Spleen (tissue), 13 donors: ENCODE measurements around the gene JOSD2. TPM values are rescaled to one million over a fixed set of nuclear protein-coding genes. Genes with fewer than 3 reads are reported as not detected.

Experiments used
- DNase-seq: peaks from one replicate; pipeline ENCODE4 v3.0.0-alpha.2; 2020
- H3K27ac ChIP-seq, 8 donors: fragments of 200-600 bp; sonication (generic) in 7 of 8; 1 replicate in 4 of 8; 2 replicates in 4 of 8; pipeline versions ENCODE4 v1.5.0 to v1.8.0; 2016 to 2021; ENCODE audit warnings: inconsistent platforms in 4 of 8, mild to moderate bottlenecking in 4 of 8, moderate library complexity in 1 of 8
- H3K27me3 ChIP-seq, 7 donors: fragments of 200-600 bp; sonication (generic) in 6 of 7; replicated peaks in 1 of 7; 1 replicate in 4 of 7; 2 replicates in 3 of 7; pipeline versions ENCODE4 v1.5.0 to v1.8.0; 2016 to 2021; ENCODE audit warnings: inconsistent platforms in 3 of 7, mild to moderate bottlenecking in 1 of 7
- H3K36me3 ChIP-seq, 6 donors: fragments of 200-600 bp; sonication (generic) in 5 of 6; 1 replicate in 4 of 6; 2 replicates in 2 of 6; pipeline versions ENCODE4 v1.5.0 to v1.8.0; 2016 to 2021; ENCODE audit warnings: inconsistent platforms in 2 of 6
- H3K4me1 ChIP-seq, 6 donors: fragments of 200-600 bp; sonication (generic) in 5 of 6; 1 replicate in 3 of 6; 2 replicates in 3 of 6; pipeline versions ENCODE4 v1.5.0 to v1.8.0; 2016 to 2021; ENCODE audit warnings: inconsistent platforms in 3 of 6
- H3K4me3 ChIP-seq, 8 donors: fragments of 200-600 bp; sonication (generic) in 7 of 8; 1 replicate in 4 of 8; 2 replicates in 4 of 8; pipeline versions ENCODE4 v1.5.0 to v1.8.0; 2016 to 2021; ENCODE audit warnings: inconsistent platforms in 4 of 8, mild to moderate bottlenecking in 4 of 8, moderate library complexity in 2 of 8
- H3K9me3 ChIP-seq, 8 donors: fragments of 200-600 bp; sonication (generic) in 7 of 8; 1 replicate in 4 of 8; 2 replicates in 4 of 8; pipeline versions ENCODE4 v1.5.0 to v1.8.0; 2016 to 2021; ENCODE audit warnings: inconsistent platforms in 4 of 8
- CTCF ChIP-seq, 11 experiments: fragments of 200-600 bp in 7 of 11; fragments of 450-650 bp in 4 of 11; sonication (generic) in 4 of 11; IDR thresholded peaks in 8 of 11; conservative IDR thresholded peaks in 3 of 11; 1 replicate in 7 of 11; 2 replicates in 4 of 11; pipeline versions ENCODE4 v1.4.0 to v1.8.0; 2016 to 2021; ENCODE audit warnings: antibody characterized with exemption in 11 of 11, inconsistent platforms in 4 of 11, mild to moderate bottlenecking in 1 of 11
- POLR2A ChIP-seq, 3 donors: fragments of 450-650 bp; IDR thresholded peaks; one replicate each; pipeline ENCODE4 v1.5.1; 2017; ENCODE audit warnings: antibody characterized with exemption in 3 of 3, mild to moderate bottlenecking in 1 of 3
- POLR2AphosphoS5 ChIP-seq, 3 donors: sonication (generic); formaldehyde crosslinking; IDR thresholded peaks; one replicate each; pipeline ENCODE4 v1.5.1; 2017; ENCODE audit warnings: antibody characterized with exemption in 3 of 3
- WGBS, 5 donors: extraction: QIAGEN DNeasy Blood & Tissue Kit in 3 of 5; methylation state at CpG; one replicate each; pipeline versions ENCODE4 v1.1.5 to v1.1.7; 2013 to 2018; 5-methylcytosine and 5-hydroxymethylcytosine counted together
- intact Hi-C: fragments of 100-400 bp; cut with DNase I; formaldehyde crosslinking; loops from one replicate; pipeline ENCODE4 v1.15.0; 2023; ENCODE audit warnings: low total_unique reads
- long read RNA-seq, 2 donors: transcript quantifications; one replicate each; lab custom pipeline, GENCODE V29; 2026
- polyA plus RNA-seq, 3 donors: library from polyadenylated mRNA; stranded (reverse); fragments of 200-250 nt; gene quantifications; one replicate each; pipeline ENCODE4 v1.2.1, GENCODE V29; 2013
- total RNA-seq, 7 donors: library from RNA; depleted of rRNA in 3 of 7; stranded (reverse); fragments of >200 nt in 3 of 7; fragmentation: NEBNext Ultra II Directional in 4 of 7; extraction: Animal tissue kit (Norgen Biotek cat#: 25700) in 4 of 7; gene quantifications; one replicate each; pipeline versions ENCODE4 v1.1.0 to v1.2.1, GENCODE V29; 2016 to 2021
- donor health status: healthy with polysubstance abuse.
- donor health status: DM: no; HTN: no; CAD: no; lungs with moderate emphysema.
- donor health status: DM: no; HTN: no; CAD: no.
- donor health status: Bipolar disorder and iron deficiency.
- donor health status: healthy.
- donor health status: DM: no; HTN: no; CAD: no.
- donor health status: DM: yes; HTN: yes; CAD: no.

JOSD2 gene
- total RNA-seq (10 to 100 TPM; 21.4 to 32.1 (median 29.0) TPM), polyA plus RNA-seq (10 to 100 TPM; 39.2 to 54.3 (median 42.4) TPM)
- long read RNA-seq, donor 1, transcript JOSD2-204 (5 exons, 996 nt), result major isoform, 12 of 16 reads
- long read RNA-seq, donor 1, partial matches to known transcripts, result 0 of 16 reads
- long read RNA-seq, donor 1, other reads (novel, unspliced or antisense), result 0 of 16 reads
- long read RNA-seq, donor 2, partial matches to known transcripts, result 0 of 7 reads
- long read RNA-seq, donor 2, other reads (novel, unspliced or antisense), result 0 of 7 reads

- WGBS, 5 donors, result 1 to 2% (median 1%) methylated on average over 37 to 69 of the region's 69 CpGs
- Histone ChIP-seq H3K27ac (peak within 1 kb of the TSS; percentile 32 to 90 (median 85)), H3K36me3 (peaks cover 0 to 2% (median under 1%) of the 10 kb centered on the region in 6 donors), H3K27me3 (peaks cover 0 to 28% (median 0%) of the 10 kb centered on the region in 7 donors), H3K4me1 (peaks cover 0 to 20% (median 13%) of the 10 kb centered on the region in 6 donors), H3K4me3 (peak within 1 kb of the TSS; percentile 43 to 81 (median 62)), H3K9me3 (no peaks in the 10 kb centered on the region)
- intact Hi-C loops, result no loop called here
- peak; percentile 100 for DNase-seq
- TF ChIP-seq POLR2A (IDR thresholded peaks at IDR 0.05) (no peak), POLR2AphosphoS5 (IDR thresholded peaks at IDR 0.05) (peak; percentile 90 to 95 (median 92)), CTCF (IDR thresholded peaks at IDR 0.05 in 8 of 11, conservative IDR thresholded peaks at IDR 0.05 in 3 of 11) (peak in 4 of 11 experiments; percentile 16 to 46 (median 20))
Observed at GRCh38 chr19:50511069-50511822, at the start of gene JOSD2. TSS of gene JOSD2 (minus strand) at chr19:50511191. CDS start at chr19:50510431, 760 bp downstream.

- 67 to 79% (median 69%) methylated on average over 10 of the region's 10 CpGs for WGBS, 5 donors
- peaks cover 0 to 99% (median 48%) of the 10 kb centered on the region in 7 donors for H3K27me3 ChIP-seq
- intact Hi-C loops, result no loop called here
Observed at GRCh38 chr19:50559636-50560035, 48.6 kb upstream of the JOSD2 start.

GRCh38 chr19:50558449-50558848 is 47.5 kb upstream of the JOSD2 start:
- 91 to 98% (median 92%) methylated on average over 13 of the region's 13 CpGs for WGBS, 5 donors
- TF ChIP-seq CTCF (IDR thresholded peaks at IDR 0.05 in 8 of 11, conservative IDR thresholded peaks at IDR 0.05 in 3 of 11), result no peak
- TF ChIP-seq POLR2AphosphoS5 (IDR thresholded peaks at IDR 0.05), result no peak
- no peak for TF ChIP-seq POLR2A (IDR thresholded peaks at IDR 0.05)
- Histone ChIP-seq H3K27me3 (peaks cover 0 to 99% (median 41%) of the 10 kb centered on the region in 7 donors), H3K36me3 (no peaks in the 10 kb centered on the region), H3K9me3 (no peaks in the 10 kb centered on the region), H3K4me1 (peaks cover 0 to 14% (median 11%) of the 10 kb centered on the region in 6 donors), H3K4me3 (no peak overlapping the region), H3K27ac (no peak overlapping the region)
- no peak for DNase-seq
- intact Hi-C loops, result no loop called here

More at GRCh38 chr19:50559636-50560035, 48.6 kb upstream of the JOSD2 start:
- Histone ChIP-seq H3K9me3 (no peaks in the 10 kb centered on the region), H3K27ac (no peak overlapping the region), H3K4me3 (no peak overlapping the region), H3K36me3 (no peaks in the 10 kb centered on the region), H3K4me1 (peaks cover 0 to 14% (median 11%) of the 10 kb centered on the region in 6 donors)
- TF ChIP-seq POLR2AphosphoS5 (IDR thresholded peaks at IDR 0.05) (no peak), POLR2A (IDR thresholded peaks at IDR 0.05) (no peak), CTCF (IDR thresholded peaks at IDR 0.05 in 8 of 11, conservative IDR thresholded peaks at IDR 0.05 in 3 of 11) (no peak)
- DNase-seq, result no peak

GRCh38 chr19:50558039-50558438 is 47.0 kb upstream of the JOSD2 start:
- DNase-seq, result no peak
- Histone ChIP-seq H3K27ac (no peak overlapping the region), H3K9me3 (no peaks in the 10 kb centered on the region), H3K4me1 (peaks cover 0 to 14% (median 11%) of the 10 kb centered on the region in 6 donors), H3K27me3 (peaks cover 0 to 99% (median 41%) of the 10 kb centered on the region in 7 donors), H3K4me3 (no peak overlapping the region), H3K36me3 (no peaks in the 10 kb centered on the region)
- TF ChIP-seq POLR2A (IDR thresholded peaks at IDR 0.05) (no peak), POLR2AphosphoS5 (IDR thresholded peaks at IDR 0.05) (no peak), CTCF (IDR thresholded peaks at IDR 0.05 in 8 of 11, conservative IDR thresholded peaks at IDR 0.05 in 3 of 11) (no peak)
- 84 to 95% (median 89%) methylated on average over 4 of the region's 4 CpGs for WGBS, 5 donors
- intact Hi-C loops, result no loop called here
